Activated T-helper 17 cell treated with anti-CD3 and anti-CD28 coated beads, Interleukin-2, amount 50 U/mL, for 72 hours (primary cell): ENCODE measurements around the gene EIF4A3. TPM values are rescaled to one million over a fixed set of nuclear protein-coding genes. Genes with fewer than 3 reads are reported as not detected.
"Not testable (repeated sequence)": the region's sequence is repeated elsewhere in the genome, so short reads cannot be mapped to it uniquely, and the experiment has no call there.

Experiments used
- ATAC-seq: fragments of 150-1000 bp; cut with Tn5 transposase; replicated peaks from 2 replicates; pipeline ENCODE4 v1.10.0; 2021; ENCODE audit warnings: mild to moderate bottlenecking, moderate library complexity
- H3K27ac Mint-ChIP-seq: one replicate; pipeline ENCODE4 v1.8.0; 2022; ENCODE audit warnings: mixed read lengths
- H3K27me3 Mint-ChIP-seq: one replicate; pipeline ENCODE4 v1.8.0; 2022; ENCODE audit warnings: mixed read lengths
- H3K36me3 Mint-ChIP-seq: one replicate; pipeline ENCODE4 v1.8.0; 2022; ENCODE audit warnings: low read depth, mild to moderate bottlenecking, mixed read lengths
- H3K4me1 Mint-ChIP-seq: one replicate; pipeline ENCODE4 v1.8.0; 2022; ENCODE audit warnings: mixed read lengths
- H3K4me3 Mint-ChIP-seq: one replicate; pipeline ENCODE4 v1.8.0; 2022; ENCODE audit warnings: mild to moderate bottlenecking, mixed read lengths
- H3K9me3 Mint-ChIP-seq: one replicate; pipeline ENCODE4 v1.8.0; 2022; ENCODE audit warnings: mixed read lengths
- total RNA-seq, 2 donors: library from RNA; stranded (reverse); gene quantifications; one replicate each; pipeline ENCODE4 v1.2.3, GENCODE V29; 2022

The EIF4A3 gene
- total RNA-seq, 2 donors from 2014 or later: 141 to 182 TPM

- H3K36me3 Mint-ChIP-seq: no peaks in the 10 kb centered on the region
- ATAC-seq: no peak
- peaks cover 17% of the 10 kb centered on the region for H3K27me3 Mint-ChIP-seq
- H3K4me1 Mint-ChIP-seq: no peaks in the 10 kb centered on the region
- H3K4me3 Mint-ChIP-seq: no peak overlapping the region
- peaks cover 5% of the 10 kb centered on the region for H3K9me3 Mint-ChIP-seq
- H3K27ac Mint-ChIP-seq: no peak overlapping the region
Measured at GRCh38 chr17:80158846-80159245, 11.9 kb upstream of the EIF4A3 start.

- ATAC-seq, H3K36me3 Mint-ChIP-seq, H3K4me3 Mint-ChIP-seq, H3K27ac Mint-ChIP-seq, H3K4me1 Mint-ChIP-seq, H3K9me3 Mint-ChIP-seq: not testable (repeated sequence)
- H3K27me3 Mint-ChIP-seq: peaks cover 14% of the 10 kb centered on the region
Measured at GRCh38 chr17:80155600-80155999, 8.7 kb upstream of the EIF4A3 start.

- no peak overlapping the region for H3K27ac Mint-ChIP-seq
- H3K9me3 Mint-ChIP-seq: peaks cover 5% of the 10 kb centered on the region
- H3K4me3 Mint-ChIP-seq: no peak overlapping the region
- H3K4me1 Mint-ChIP-seq: peaks cover 8% of the 10 kb centered on the region
- no peaks in the 10 kb centered on the region for H3K36me3 Mint-ChIP-seq
- no peak for ATAC-seq
- H3K27me3 Mint-ChIP-seq: no peaks in the 10 kb centered on the region
Measured at GRCh38 chr17:80154166-80154565, 7.2 kb upstream of the EIF4A3 start.

- Mint-ChIP-seq H3K4me3 (no peak overlapping the region), H3K27me3 (no peaks in the 10 kb centered on the region)
Measured at GRCh38 chr17:80153004-80153403, 6.1 kb upstream of the EIF4A3 start.

GRCh38 chr17:80152081-80152702 lies 5.3 kb upstream of the EIF4A3 start:
- Mint-ChIP-seq H3K4me1 (peaks cover 8% of the 10 kb centered on the region), H3K27me3 (no peaks in the 10 kb centered on the region), H3K9me3 (peaks cover 5% of the 10 kb centered on the region), H3K4me3 (peak overlapping the region; percentile 16), H3K27ac (peak overlapping the region; percentile 81), H3K36me3 (peaks cover 2% of the 10 kb centered on the region)
- peak; percentile 32 for ATAC-seq

More at GRCh38 chr17:80153004-80153403, 6.1 kb upstream of the EIF4A3 start:
- H3K4me1 Mint-ChIP-seq: peaks cover 8% of the 10 kb centered on the region
- no peak for ATAC-seq
- H3K9me3 Mint-ChIP-seq: peaks cover 5% of the 10 kb centered on the region
- H3K36me3 Mint-ChIP-seq: no peaks in the 10 kb centered on the region
- H3K27ac Mint-ChIP-seq: peak overlapping the region; percentile 81

- Mint-ChIP-seq H3K27ac (peak overlapping the region; percentile 39), H3K27me3 (no peaks in the 10 kb centered on the region), H3K36me3 (peaks cover 10% of the 10 kb centered on the region), H3K9me3 (peaks cover 5% of the 10 kb centered on the region), H3K4me1 (peaks cover 8% of the 10 kb centered on the region), H3K4me3 (no peak overlapping the region)
- no peak for ATAC-seq
Measured at GRCh38 chr17:80151333-80151732, 4.4 kb upstream of the EIF4A3 start.

GRCh38 chr17:80146121-80147034 lies 550 bp downstream of the EIF4A3 start:
- Mint-ChIP-seq H3K27ac (peak overlapping the region; percentile 85), H3K4me3 (peak overlapping the region; percentile 96), H3K4me1 (peaks cover 14% of the 10 kb centered on the region), H3K9me3 (no peaks in the 10 kb centered on the region), H3K36me3 (peaks cover 60% of the 10 kb centered on the region), H3K27me3 (no peaks in the 10 kb centered on the region)
- no peak for ATAC-seq

GRCh38 chr17:80145076-80146075 lies 1.6 kb downstream of the EIF4A3 start:
- Mint-ChIP-seq H3K9me3 (no peaks in the 10 kb centered on the region), H3K27me3 (no peaks in the 10 kb centered on the region), H3K4me3 (peak overlapping the region; percentile 96), H3K27ac (peak overlapping the region; percentile 85), H3K36me3 (peaks cover 70% of the 10 kb centered on the region), H3K4me1 (peaks cover 14% of the 10 kb centered on the region)
- no peak for ATAC-seq

GRCh38 chr17:80142929-80143328 lies 4.0 kb downstream of the EIF4A3 start:
- Mint-ChIP-seq H3K36me3 (peaks cover 94% of the 10 kb centered on the region), H3K27me3 (no peaks in the 10 kb centered on the region), H3K9me3 (no peaks in the 10 kb centered on the region), H3K4me1 (peaks cover 14% of the 10 kb centered on the region), H3K4me3 (no peak overlapping the region), H3K27ac (no peak overlapping the region)
- no peak for ATAC-seq

GRCh38 chr17:80141463-80142165 lies 5.3 kb downstream of the EIF4A3 start:
- peaks cover 100% of the 10 kb centered on the region for H3K36me3 Mint-ChIP-seq
- peaks cover 14% of the 10 kb centered on the region for H3K4me1 Mint-ChIP-seq
- ATAC-seq: no peak
- H3K4me3 Mint-ChIP-seq: no peak overlapping the region
- no peaks in the 10 kb centered on the region for H3K27me3 Mint-ChIP-seq
- H3K9me3 Mint-ChIP-seq: no peaks in the 10 kb centered on the region
- no peak overlapping the region for H3K27ac Mint-ChIP-seq

GRCh38 chr17:80138856-80139426 lies 8.0 kb downstream of the EIF4A3 start:
- Mint-ChIP-seq H3K27me3 (no peaks in the 10 kb centered on the region), H3K9me3 (no peaks in the 10 kb centered on the region), H3K4me1 (no peaks in the 10 kb centered on the region), H3K27ac (no peak overlapping the region), H3K36me3 (peaks cover 100% of the 10 kb centered on the region), H3K4me3 (no peak overlapping the region)
- ATAC-seq: no peak

- no peak for ATAC-seq
- H3K27me3 Mint-ChIP-seq: no peaks in the 10 kb centered on the region
- H3K27ac Mint-ChIP-seq: no peak overlapping the region
- no peaks in the 10 kb centered on the region for H3K4me1 Mint-ChIP-seq
- no peaks in the 10 kb centered on the region for H3K9me3 Mint-ChIP-seq
- H3K4me3 Mint-ChIP-seq: no peak overlapping the region
- peaks cover 99% of the 10 kb centered on the region for H3K36me3 Mint-ChIP-seq
Measured at GRCh38 chr17:80137131-80137530, 9.8 kb downstream of the EIF4A3 start.

- ATAC-seq: no peak
- Mint-ChIP-seq H3K9me3 (no peaks in the 10 kb centered on the region), H3K4me1 (peaks cover 8% of the 10 kb centered on the region), H3K4me3 (no peak overlapping the region), H3K36me3 (peaks cover 64% of the 10 kb centered on the region), H3K27me3 (no peaks in the 10 kb centered on the region), H3K27ac (peak overlapping the region; percentile 54)
Measured at GRCh38 chr17:80133626-80133970, 13.3 kb downstream of the EIF4A3 start.
